Body of pancreas (tissue), 4 donors: ENCODE results near the gene CEP162. TPM values are rescaled to one million over a fixed set of nuclear protein-coding genes. Genes with fewer than 3 reads are reported as not detected.

Experiments
- ATAC-seq: fragments of 150-250 bp; one replicate; pipeline ENCODE4 v1.9.1; 2016
- DNase-seq, 4 donors: peaks; one replicate each; pipeline ENCODE4 v3.0.0-alpha.2; 2019
- H3K27ac ChIP-seq, 4 donors: fragments of 200-600 bp; sonication (generic); 1 replicate in 3 of 4; 2 replicates in 1 of 4; pipeline versions ENCODE4 v1.5.1 to v1.6.1; 2016 to 2019; ENCODE audit warnings: mild to moderate bottlenecking in 1 of 4, mixed read lengths in 1 of 4, moderate library complexity in 1 of 4
- H3K27me3 ChIP-seq, 2 donors: fragments of 200-600 bp; sonication (generic); one replicate each; pipeline ENCODE4 v1.6.0; 2016; ENCODE audit warnings: mild to moderate bottlenecking in 1 of 2
- H3K36me3 ChIP-seq, 2 donors: fragments of 200-600 bp; sonication (generic); replicated peaks in 1 of 2; 2 replicates each; pipeline ENCODE4 v1.5.1; 2016; ENCODE audit warnings: low read depth in 2 of 2; ENCODE audit not compliant: insufficient read depth in 1 of 2
- H3K4me1 ChIP-seq: fragments of 200-600 bp; sonication (generic); one replicate; pipeline ENCODE4 v1.6.0; 2016
- H3K4me3 ChIP-seq, 2 donors: fragments of 200-600 bp; sonication (generic); 1 replicate in 1 of 2; 2 replicates in 1 of 2; pipeline ENCODE4 v1.5.1; 2016 to 2019
- H3K9me3 ChIP-seq, 3 donors: fragments of 200-600 bp; sonication (generic); 1 replicate in 2 of 3; 2 replicates in 1 of 3; pipeline ENCODE4 v1.5.1; 2016
- CTCF ChIP-seq, 7 experiments: fragments of 450-650 bp in 4 of 7; fragments of 200-600 bp in 3 of 7; sonication (generic) in 3 of 7; IDR thresholded peaks; one replicate each; pipeline ENCODE4 v1.5.1; 2016 to 2019; ENCODE audit warnings: antibody characterized with exemption in 7 of 7
- POLR2A ChIP-seq, 3 donors: fragments of 450-650 bp; IDR thresholded peaks; one replicate each; pipeline ENCODE4 v1.6.1; 2016; ENCODE audit warnings: antibody characterized with exemption in 3 of 3, mild to moderate bottlenecking in 2 of 3
- WGBS, 2 donors: methylation state at CpG; one replicate each; pipeline ENCODE4 v1.1.5; 2017; 5-methylcytosine and 5-hydroxymethylcytosine counted together
- intact Hi-C: fragments of 100-400 bp; cut with DNase I; formaldehyde crosslinking; loops from one replicate; pipeline ENCODE4 v1.15.1; 2023
- total RNA-seq, 2 donors: library from RNA; depleted of rRNA; stranded (reverse); fragments of >200 nt; gene quantifications; one replicate each; pipeline ENCODE4 v1.1.0, GENCODE V29; 2016

The CEP162 gene
- total RNA-seq, 2 donors from 2014 or later: 3.0 to 9.6 TPM

GRCh38 chr6:84263557-84263956 is 36.1 kb upstream of the CEP162 start:
- no peak overlapping the region for H3K4me3 ChIP-seq
- no peak for TF ChIP-seq CTCF (IDR thresholded peaks at IDR 0.05)
- no peak for TF ChIP-seq POLR2A (IDR thresholded peaks at IDR 0.05)
- intact Hi-C loops: no loop called here

GRCh38 chr6:84260926-84261325 is 33.5 kb upstream of the CEP162 start:
- peaks cover 0 to 4% of the 10 kb centered on the region in 2 donors for H3K27me3 ChIP-seq
- WGBS, 2 donors: 68 to 73% methylated on average over 3 of the region's 3 CpGs
- H3K4me1 ChIP-seq: no peaks in the 10 kb centered on the region
- H3K27ac ChIP-seq: no peak overlapping the region
- H3K4me3 ChIP-seq: no peak overlapping the region
- ATAC-seq (no peak), DNase-seq (no peak)
- no peaks in the 10 kb centered on the region for H3K9me3 ChIP-seq
- TF ChIP-seq CTCF (IDR thresholded peaks at IDR 0.05): no peak
- TF ChIP-seq POLR2A (IDR thresholded peaks at IDR 0.05): no peak
- no peaks in the 10 kb centered on the region for H3K36me3 ChIP-seq
- intact Hi-C loops: no loop called here

More at GRCh38 chr6:84263557-84263956, 36.1 kb upstream of the CEP162 start:
- DNase-seq: no peak
- H3K36me3 ChIP-seq: no peaks in the 10 kb centered on the region
- H3K27me3 ChIP-seq: peaks cover 0 to 4% of the 10 kb centered on the region in 2 donors
- no peaks in the 10 kb centered on the region for H3K4me1 ChIP-seq
- no peaks in the 10 kb centered on the region for H3K9me3 ChIP-seq
- WGBS, 2 donors: 68 to 70% methylated on average over 6 of the region's 6 CpGs
- ATAC-seq: no peak
- H3K27ac ChIP-seq: no peak overlapping the region

GRCh38 chr6:84260196-84260595 is 32.8 kb upstream of the CEP162 start:
- no peak for DNase-seq
- ATAC-seq: no peak
- 33 to 40% methylated on average over 4 of the region's 4 CpGs for WGBS, 2 donors
- no peak overlapping the region for H3K27ac ChIP-seq
- TF ChIP-seq CTCF (IDR thresholded peaks at IDR 0.05): no peak
- no peak for TF ChIP-seq POLR2A (IDR thresholded peaks at IDR 0.05)
- no peaks in the 10 kb centered on the region for H3K9me3 ChIP-seq
- no peak overlapping the region for H3K4me3 ChIP-seq
- no peaks in the 10 kb centered on the region for H3K36me3 ChIP-seq
- peaks cover 0 to 4% of the 10 kb centered on the region in 2 donors for H3K27me3 ChIP-seq
- H3K4me1 ChIP-seq: no peaks in the 10 kb centered on the region
- intact Hi-C loops: no loop called here

GRCh38 chr6:84258866-84259265 is 31.4 kb upstream of the CEP162 start:
- no peak for ATAC-seq
- Histone ChIP-seq H3K4me3 (no peak overlapping the region), H3K36me3 (no peaks in the 10 kb centered on the region), H3K9me3 (no peaks in the 10 kb centered on the region), H3K27ac (no peak overlapping the region), H3K4me1 (no peaks in the 10 kb centered on the region), H3K27me3 (peaks cover 0 to 4% of the 10 kb centered on the region in 2 donors)
- TF ChIP-seq POLR2A (IDR thresholded peaks at IDR 0.05): no peak
- no peak for TF ChIP-seq CTCF (IDR thresholded peaks at IDR 0.05)
- intact Hi-C loops: no loop called here
- no peak for DNase-seq
- WGBS, 2 donors: 59 to 61% methylated on average over 4 of the region's 4 CpGs

- Histone ChIP-seq H3K27ac (no peak overlapping the region), H3K27me3 (peaks cover 0 to 4% of the 10 kb centered on the region in 2 donors), H3K4me3 (no peak overlapping the region), H3K36me3 (no peaks in the 10 kb centered on the region), H3K9me3 (no peaks in the 10 kb centered on the region), H3K4me1 (no peaks in the 10 kb centered on the region)
- DNase-seq (no peak), ATAC-seq (no peak)
- TF ChIP-seq CTCF (IDR thresholded peaks at IDR 0.05) (no peak), POLR2A (IDR thresholded peaks at IDR 0.05) (no peak)
- intact Hi-C loops: no loop called here
- 41 to 61% methylated on average over 2 of the region's 2 CpGs for WGBS, 2 donors
These were observed 30.8 kb upstream of the CEP162 start for GRCh38 chr6:84258268-84258667.
